C1 segment of cervical spinal cord (tissue), 14 donors: ENCODE results near the gene SLIT3.

Experiments used
- DNase-seq, 14 donors: peaks; one replicate each; lab custom pipeline; 2025; lab: John Stamatoyannopoulos, UW

The SLIT3 gene

GRCh38 chr5:169299663-169300467 lies 1.1 kb downstream of the SLIT3 start:
- peak in 1 of 14 donors; percentile 63 for DNase-seq

- peak in 1 of 14 donors; percentile 49 for DNase-seq
Measured at GRCh38 chr5:169299191-169299662, 1.7 kb downstream of the SLIT3 start.

- no peak for DNase-seq
Measured at GRCh38 chr5:169298193-169298592, 2.7 kb downstream of the SLIT3 start.

- no peak for DNase-seq
Measured at GRCh38 chr5:169296419-169297143, 4.4 kb downstream of the SLIT3 start.

- no peak for DNase-seq
Measured at GRCh38 chr5:169295306-169295705, 5.6 kb downstream of the SLIT3 start.

- no peak for DNase-seq
Measured at GRCh38 chr5:169294621-169295020, 6.3 kb downstream of the SLIT3 start.

- DNase-seq: no peak
Measured at GRCh38 chr5:169291877-169292276, 9.1 kb downstream of the SLIT3 start.

- DNase-seq: no peak
Measured at GRCh38 chr5:169290895-169291294, 10.0 kb downstream of the SLIT3 start.

- DNase-seq: no peak
Measured at GRCh38 chr5:169289520-169289919, 11.4 kb downstream of the SLIT3 start.

- no peak for DNase-seq
Measured at GRCh38 chr5:169288066-169288930, 12.6 kb downstream of the SLIT3 start.

GRCh38 chr5:169287529-169287928 lies 13.4 kb downstream of the SLIT3 start:
- DNase-seq: peak in 1 of 14 donors; percentile 58

- no peak for DNase-seq
Measured at GRCh38 chr5:169286572-169287300, 14.2 kb downstream of the SLIT3 start.

GRCh38 chr5:169283887-169284286 lies 17.1 kb downstream of the SLIT3 start:
- no peak for DNase-seq

GRCh38 chr5:169281625-169282024 lies 19.3 kb downstream of the SLIT3 start:
- DNase-seq: no peak

- DNase-seq: no peak
Measured at GRCh38 chr5:169280696-169281095, 20.2 kb downstream of the SLIT3 start.

GRCh38 chr5:169280286-169280685 lies 20.7 kb downstream of the SLIT3 start:
- peak in 3 of 14 donors; percentile 1 to 96 (median 2) for DNase-seq

- no peak for DNase-seq
Measured at GRCh38 chr5:169279125-169279524, 21.8 kb downstream of the SLIT3 start.

- DNase-seq: no peak
Measured at GRCh38 chr5:169273881-169274280, 27.1 kb downstream of the SLIT3 start.

- no peak for DNase-seq
Measured at GRCh38 chr5:169273451-169273850, 27.5 kb downstream of the SLIT3 start.

- DNase-seq: no peak
Measured at GRCh38 chr5:169272731-169273427, 28.1 kb downstream of the SLIT3 start.
